ENCODE measurements around the gene RBM45.

DNA sequence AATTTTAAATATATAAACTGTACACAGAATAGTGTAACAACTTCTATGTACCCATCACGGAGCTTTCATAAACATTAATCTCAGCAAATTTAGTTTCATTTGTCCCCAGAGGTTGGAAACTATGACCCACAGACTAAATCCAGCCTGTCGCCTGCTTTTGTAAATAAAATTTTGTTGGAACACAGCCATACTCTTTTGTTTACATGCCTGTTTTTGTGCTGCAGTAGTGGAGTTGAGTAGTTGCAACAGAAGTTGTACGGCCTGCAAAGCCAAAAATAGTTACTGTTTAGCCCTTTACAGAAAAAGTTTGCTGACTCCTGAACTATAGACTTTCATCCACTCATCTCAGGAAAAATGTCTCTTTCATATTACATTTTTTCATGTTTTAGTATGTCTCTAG is 39.8 kb downstream of the RBM45 start:
- TF ChIP-seq CTCF (IDR thresholded peaks at IDR 0.05; ENCODE audit: insufficient read depth, low read length, poor library complexity, severe bottlenecking), result no peak
- no peak for TF ChIP-seq EZH2phosphoT487 (conservative IDR thresholded peaks at IDR 0.05; ENCODE audit: low read length)

All from SU-DHL-6 (cell line).